ENCODE data around the gene PVALEF. TPM values are rescaled to one million over a fixed set of nuclear protein-coding genes. Genes with fewer than 3 reads are reported as not detected.

Gene PVALEF
- total and polyA plus RNA-seq, 9 donors: not detected

DNA sequence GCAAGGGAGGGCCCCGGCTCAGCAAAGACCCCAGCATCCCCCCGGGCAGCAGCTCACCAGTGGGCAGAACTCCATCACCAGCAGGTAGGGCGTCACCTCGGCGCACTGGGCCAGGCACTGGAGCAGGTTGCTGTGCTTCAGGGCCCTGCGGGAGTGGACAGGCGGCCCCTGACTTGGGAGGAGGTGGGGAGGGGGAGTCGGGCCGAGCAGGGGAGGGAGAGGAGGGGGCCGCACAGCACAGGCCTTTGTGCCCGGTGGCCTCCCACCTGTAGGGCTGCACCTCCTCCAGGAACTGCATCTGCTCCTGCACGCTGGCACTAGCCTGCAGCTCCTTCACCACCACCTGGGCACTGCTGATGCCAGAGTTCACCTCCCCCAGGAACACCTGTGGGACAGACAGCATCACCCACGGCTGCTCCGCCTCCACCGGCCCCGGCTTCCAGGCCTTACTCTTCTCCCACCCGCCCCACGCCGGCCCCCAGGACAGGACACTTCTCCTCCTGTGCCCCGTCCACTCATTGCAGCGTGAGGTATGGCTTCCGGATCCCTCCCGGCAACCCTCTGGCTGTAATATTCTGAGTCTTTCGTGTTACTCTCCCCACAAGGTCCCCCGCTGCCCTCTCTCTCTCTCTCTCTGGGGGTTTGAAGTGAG lies 37.7 kb upstream of the PVALEF start:
- TF ChIP-seq, protein P1, sequence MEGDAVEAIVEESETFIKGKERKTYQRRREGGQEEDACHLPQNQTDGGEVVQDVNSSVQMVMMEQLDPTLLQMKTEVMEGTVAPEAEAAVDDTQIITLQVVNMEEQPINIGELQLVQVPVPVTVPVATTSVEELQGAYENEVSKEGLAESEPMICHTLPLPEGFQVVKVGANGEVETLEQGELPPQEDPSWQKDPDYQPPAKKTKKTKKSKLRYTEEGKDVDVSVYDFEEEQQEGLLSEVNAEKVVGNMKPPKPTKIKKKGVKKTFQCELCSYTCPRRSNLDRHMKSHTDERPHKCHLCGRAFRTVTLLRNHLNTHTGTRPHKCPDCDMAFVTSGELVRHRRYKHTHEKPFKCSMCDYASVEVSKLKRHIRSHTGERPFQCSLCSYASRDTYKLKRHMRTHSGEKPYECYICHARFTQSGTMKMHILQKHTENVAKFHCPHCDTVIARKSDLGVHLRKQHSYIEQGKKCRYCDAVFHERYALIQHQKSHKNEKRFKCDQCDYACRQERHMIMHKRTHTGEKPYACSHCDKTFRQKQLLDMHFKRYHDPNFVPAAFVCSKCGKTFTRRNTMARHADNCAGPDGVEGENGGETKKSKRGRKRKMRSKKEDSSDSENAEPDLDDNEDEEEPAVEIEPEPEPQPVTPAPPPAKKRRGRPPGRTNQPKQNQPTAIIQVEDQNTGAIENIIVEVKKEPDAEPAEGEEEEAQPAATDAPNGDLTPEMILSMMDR (IDR thresholded peaks at IDR 0.05): no peak
- TF ChIP-seq POLR2A (IDR thresholded peaks at IDR 0.05) (no peak), EP300 (IDR thresholded peaks at IDR 0.05) (no peak)
- DNase-seq: no peak
- 39 to 62% (median 61%) methylated on average over 21 to 25 of the region's 25 CpGs for WGBS, 3 donors

DNA sequence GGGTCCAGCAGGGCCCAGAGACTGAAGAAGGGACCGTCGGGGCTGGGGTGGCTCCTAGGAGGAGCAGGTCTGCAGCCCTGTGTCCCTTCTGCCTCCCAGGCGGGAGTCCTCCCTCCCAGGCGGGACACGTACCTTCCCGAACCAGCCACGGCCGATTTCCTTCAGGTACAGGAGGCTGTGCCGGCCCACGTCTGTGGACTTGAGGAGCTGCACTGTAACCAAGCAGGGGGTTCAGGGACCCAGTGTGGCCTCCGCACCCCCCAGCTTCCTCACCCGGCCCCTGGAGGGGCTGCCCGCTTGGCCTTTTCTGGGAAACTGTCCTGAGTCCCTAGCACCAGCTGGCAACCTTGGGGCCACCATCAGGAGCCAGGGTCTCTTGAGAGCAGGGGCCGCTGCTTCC lies 37.0 kb upstream of the PVALEF start:
- Histone ChIP-seq H3K27ac (no peak overlapping the region), H3K27me3 (no peaks in the 10 kb centered on the region), H3K9me3 (no peaks in the 10 kb centered on the region), H3K36me3 (no peaks in the 10 kb centered on the region), H3K4me3 (no peak overlapping the region), H3K4me1 (ENCODE audit: insufficient read depth) (no peaks in the 10 kb centered on the region)
- intact Hi-C loops (cut with DNase I): no loop called here
- no peak for DNase-seq
- WGBS, 3 donors: 77 to 82% (median 80%) methylated on average over 14 of the region's 14 CpGs
- TF ChIP-seq POLR2A (IDR thresholded peaks at IDR 0.05) (no peak), EP300 (IDR thresholded peaks at IDR 0.05) (no peak)
- TF ChIP-seq, protein P1 (IDR thresholded peaks at IDR 0.05): no peak

More for the DNA sequence above, 37.7 kb upstream of the PVALEF start:
- no peaks in the 10 kb centered on the region for H3K27me3 ChIP-seq
- H3K4me3 ChIP-seq: no peak overlapping the region
- intact Hi-C loops (cut with DNase I): no loop called here
- H3K27ac ChIP-seq: no peak overlapping the region
- no peaks in the 10 kb centered on the region for H3K4me1 ChIP-seq (ENCODE audit: insufficient read depth)
- H3K36me3 ChIP-seq: no peaks in the 10 kb centered on the region
- no peaks in the 10 kb centered on the region for H3K9me3 ChIP-seq

DNA sequence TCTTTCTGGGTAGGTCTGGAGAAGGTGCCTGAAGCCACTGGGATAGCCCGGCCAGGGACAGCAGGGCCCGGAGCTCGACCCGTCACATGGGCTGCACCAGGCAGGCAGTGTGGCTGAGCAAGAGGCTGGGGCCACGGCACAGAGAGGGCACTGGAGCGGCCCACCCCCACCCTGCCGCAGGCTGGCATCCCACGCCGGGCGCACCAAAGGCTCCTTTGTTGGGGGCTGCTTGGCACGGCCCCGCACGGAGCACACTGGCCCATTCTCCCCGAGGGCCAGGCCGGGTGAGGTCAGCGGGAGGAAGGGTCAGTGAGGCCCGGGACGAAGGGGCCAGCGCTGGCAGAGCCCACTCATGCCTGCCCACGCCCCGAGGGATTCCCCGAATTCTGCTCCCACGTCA lies 36.5 kb upstream of the PVALEF start:
- intact Hi-C loops (cut with DNase I): no loop called here
- H3K36me3 ChIP-seq: no peaks in the 10 kb centered on the region
- no peak for DNase-seq
- no peak overlapping the region for H3K27ac ChIP-seq
- TF ChIP-seq, protein P1 (IDR thresholded peaks at IDR 0.05): no peak
- TF ChIP-seq EP300 (IDR thresholded peaks at IDR 0.05) (no peak), POLR2A (IDR thresholded peaks at IDR 0.05) (no peak)
- WGBS, 3 donors: 77 to 87% (median 81%) methylated on average over 11 to 23 of the region's 23 CpGs
- H3K4me1 ChIP-seq (ENCODE audit: insufficient read depth): no peaks in the 10 kb centered on the region
- no peaks in the 10 kb centered on the region for H3K27me3 ChIP-seq
- H3K9me3 ChIP-seq: no peaks in the 10 kb centered on the region
- H3K4me3 ChIP-seq: no peak overlapping the region

DNA sequence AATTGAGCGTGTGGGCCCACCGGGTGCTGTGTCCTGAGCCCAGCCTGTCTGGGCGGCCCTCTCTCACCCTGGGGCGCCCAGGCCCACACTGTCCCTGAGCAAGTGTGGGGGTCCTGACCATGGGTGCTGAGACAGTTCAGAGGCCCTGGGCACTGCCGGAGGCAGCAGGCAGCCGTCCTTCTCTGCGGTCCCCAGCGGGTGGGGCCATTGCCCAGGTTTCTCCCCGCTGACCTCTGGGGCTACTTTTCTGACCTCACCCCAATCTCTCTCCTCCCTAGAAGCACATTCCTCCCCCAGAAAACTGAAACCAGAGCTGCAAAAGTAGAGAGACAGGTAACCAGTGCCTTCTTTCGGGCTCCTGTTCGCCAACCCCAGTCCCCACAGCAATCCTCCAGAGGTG lies 36.0 kb upstream of the PVALEF start:
- H3K4me1 ChIP-seq (ENCODE audit: insufficient read depth): no peaks in the 10 kb centered on the region
- DNase-seq: no peak
- no peak overlapping the region for H3K4me3 ChIP-seq
- intact Hi-C loops (cut with DNase I): no loop called here
- TF ChIP-seq POLR2A (IDR thresholded peaks at IDR 0.05) (no peak), EP300 (IDR thresholded peaks at IDR 0.05) (no peak)
- TF ChIP-seq, protein P1 (IDR thresholded peaks at IDR 0.05): no peak
- H3K27ac ChIP-seq: no peak overlapping the region
- WGBS, 3 donors: 69 to 84% (median 80%) methylated on average over 6 to 11 of the region's 11 CpGs
- H3K36me3 ChIP-seq: no peaks in the 10 kb centered on the region
- no peaks in the 10 kb centered on the region for H3K27me3 ChIP-seq
- H3K9me3 ChIP-seq: no peaks in the 10 kb centered on the region
